WTC11 (cell line): Measurements from ENCODE around the gene KLHDC8A. TPM values are rescaled to one million over a fixed set of nuclear protein-coding genes. Genes with fewer than 3 reads are reported as not detected.

Source experiments
- ATAC-seq: fragments of 200-7000 bp; cut with Tn5 transposase; 2 replicates; pipeline ENCODE4 v1.10.0; 2021; ENCODE audit warnings: mild to moderate bottlenecking, moderate library complexity
- CTCF ChIA-PET: fragments of 300-600 bp; sonication (Branson Sonifier 250); formaldehyde crosslinking; loops from one replicate; lab custom pipeline; 2021; ENCODE audit warnings: antibody characterized with exemption; lab: Charles Lee
- POLR2A ChIA-PET: fragments of 350-600 bp; sonication (Branson Sonifier 250); formaldehyde crosslinking; loops from one replicate; lab custom pipeline; 2021; ENCODE audit warnings: antibody characterized with exemption; lab: Charles Lee
- DNase-seq: peaks from one replicate; pipeline ENCODE4 v3.0.0; 2021; ENCODE audit warnings: low spot score
- H3K27ac Mint-ChIP-seq: 2 replicates; pipeline ENCODE4 v1.8.0; 2021; ENCODE audit warnings: mixed read lengths
- H3K27me3 Mint-ChIP-seq: 2 replicates; pipeline ENCODE4 v1.8.0; 2021; ENCODE audit warnings: low read depth, mild to moderate bottlenecking, moderate library complexity, mixed read lengths
- H3K36me3 Mint-ChIP-seq: 2 replicates; pipeline ENCODE4 v1.8.0; 2021; ENCODE audit warnings: mixed read lengths
- H3K4me1 Mint-ChIP-seq: 2 replicates; pipeline ENCODE4 v1.8.0; 2022; ENCODE audit warnings: mixed read lengths
- H3K4me3 Mint-ChIP-seq: 2 replicates; pipeline ENCODE4 v1.8.0; 2021; ENCODE audit warnings: mild to moderate bottlenecking, moderate library complexity, mixed read lengths
- H3K9me3 Mint-ChIP-seq: 2 replicates; pipeline ENCODE4 v1.8.0; 2021; ENCODE audit warnings: mixed read lengths
- CBFB ChIP-seq: sonication (generic); formaldehyde crosslinking; IDR thresholded peaks from 2 replicates; pipeline ENCODE4 v1.8.1; 2022; ENCODE audit warnings: mild to moderate bottlenecking, low read depth, missing genetic modification reagents
- CDX4 ChIP-seq: fragments of 250-450 bp; sonication (Bioruptor Pico); IDR thresholded peaks from 2 replicates; pipeline ENCODE4 v1.9.0; 2021; ENCODE audit warnings: moderate library complexity, mild to moderate bottlenecking, inconsistent platforms, borderline replicate concordance
- ERG ChIP-seq: fragments of 250-450 bp; sonication (Bioruptor Pico); IDR thresholded peaks from 2 replicates; pipeline ENCODE4 v1.8.0; 2021; ENCODE audit warnings: mild to moderate bottlenecking
- ESRRA ChIP-seq: sonication (generic); formaldehyde crosslinking; IDR thresholded peaks from 2 replicates; pipeline ENCODE4 v1.8.1; 2022; ENCODE audit warnings: mild to moderate bottlenecking, missing genetic modification reagents, borderline replicate concordance
- HMGXB4 ChIP-seq: sonication (generic); formaldehyde crosslinking; IDR thresholded peaks from 2 replicates; pipeline ENCODE4 v1.8.1; 2023; ENCODE audit warnings: mild to moderate bottlenecking, moderate library complexity, missing genetic modification reagents
- KAT7 ChIP-seq: sonication (generic); formaldehyde crosslinking; IDR thresholded peaks from 2 replicates; pipeline ENCODE4 v1.8.1; 2023; ENCODE audit warnings: missing genetic modification reagents, mild to moderate bottlenecking, borderline replicate concordance
- MAX ChIP-seq: sonication (generic); formaldehyde crosslinking; IDR thresholded peaks from 2 replicates; pipeline ENCODE4 v1.8.0; 2022; ENCODE audit warnings: mild to moderate bottlenecking, missing genetic modification reagents
- OVOL2 ChIP-seq: fragments of 250-450 bp; sonication (Bioruptor Pico); IDR thresholded peaks from 2 replicates; pipeline ENCODE4 v1.9.0; 2021; ENCODE audit warnings: mild to moderate bottlenecking, borderline replicate concordance
- TP53 ChIP-seq: sonication (generic); formaldehyde crosslinking; IDR thresholded peaks from 2 replicates; pipeline ENCODE4 v1.8.1; 2023; ENCODE audit warnings: mild to moderate bottlenecking, missing genetic modification reagents
- ZNF138 ChIP-seq: sonication (generic); formaldehyde crosslinking; conservative IDR thresholded peaks from 2 replicates; pipeline ENCODE4 v1.8.1; 2022; ENCODE audit warnings: mild to moderate bottlenecking, moderate library complexity, missing genetic modification reagents
- ZNF317 ChIP-seq: sonication (generic); formaldehyde crosslinking; IDR thresholded peaks from 2 replicates; pipeline ENCODE4 v1.8.1; 2023; ENCODE audit warnings: low read depth, mild to moderate bottlenecking, moderate library complexity, missing genetic modification reagents, borderline replicate concordance
- ZNF396 ChIP-seq: fragments of 250-450 bp; sonication (Bioruptor Pico); IDR thresholded peaks from 2 replicates; pipeline ENCODE4 v1.8.0; 2021; ENCODE audit warnings: mild to moderate bottlenecking, moderate library complexity, borderline replicate concordance
- ZNF425 ChIP-seq: fragments of 250-450 bp; sonication (Bioruptor Pico); conservative IDR thresholded peaks from 2 replicates; pipeline ENCODE4 v1.9.0; 2021; ENCODE audit warnings: mild to moderate bottlenecking
- total RNA-seq: library from RNA; stranded (reverse); gene quantifications from 3 replicates; pipeline ENCODE4 v1.2.3, GENCODE V29; 2021
- TF ChIP-seq, protein P1 (sequence below): sonication (generic); formaldehyde crosslinking; IDR thresholded peaks from 2 replicates; pipeline ENCODE4 v1.8.0; 2022; ENCODE audit warnings: mild to moderate bottlenecking, missing genetic modification reagents
- TF ChIP-seq, protein P2 (sequence below): sonication (generic); formaldehyde crosslinking; IDR thresholded peaks from 2 replicates; pipeline ENCODE4 v1.8.0; 2023; ENCODE audit warnings: missing genetic modification reagents
- TF ChIP-seq, protein P3 (sequence below): sonication (generic); formaldehyde crosslinking; conservative IDR thresholded peaks from 2 replicates; pipeline ENCODE4 v1.8.1; 2023; ENCODE audit warnings: mild to moderate bottlenecking, low read depth, missing genetic modification reagents, moderate library complexity
- TF ChIP-seq, protein P4 (sequence below): sonication (generic); formaldehyde crosslinking; IDR thresholded peaks from 2 replicates; pipeline ENCODE4 v1.8.0; 2022; ENCODE audit warnings: mild to moderate bottlenecking, missing genetic modification reagents

The KLHDC8A gene
- total RNA-seq, 1 experiment from 2014 or later, result 1.7 TPM

DNA sequence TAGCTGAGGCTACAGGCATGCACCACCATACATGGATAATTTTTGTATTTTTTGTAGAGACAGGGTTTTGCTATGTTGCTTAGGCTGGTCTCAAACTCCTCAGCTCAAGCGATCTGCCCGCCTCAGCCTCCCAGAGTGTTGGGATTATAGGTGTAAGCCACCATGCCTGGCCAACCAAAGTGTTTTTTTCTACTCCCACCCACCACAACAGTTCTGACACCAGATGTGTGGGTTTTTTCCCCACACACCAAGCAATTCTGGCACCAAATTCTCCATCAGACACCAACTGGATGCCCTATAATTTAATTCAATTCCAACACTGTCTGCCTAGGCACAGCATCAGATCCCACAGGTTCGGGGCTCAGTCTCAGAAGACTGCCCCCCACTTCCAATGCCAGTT lies 20.6 kb upstream of the KLHDC8A start (continued):
- TF ChIP-seq KAT7 (CRISPR knock-in tag), result no peak
- TF ChIP-seq ERG (CRISPR knock-in tag), result no peak
- TF ChIP-seq ZNF425 (CRISPR knock-in tag), result no peak
- TF ChIP-seq TP53, result no peak
- no peak for TF ChIP-seq ZNF138 (CRISPR knock-in tag)
- TF ChIP-seq CBFB (CRISPR knock-in tag), result no peak
- TF ChIP-seq, protein P1, sequence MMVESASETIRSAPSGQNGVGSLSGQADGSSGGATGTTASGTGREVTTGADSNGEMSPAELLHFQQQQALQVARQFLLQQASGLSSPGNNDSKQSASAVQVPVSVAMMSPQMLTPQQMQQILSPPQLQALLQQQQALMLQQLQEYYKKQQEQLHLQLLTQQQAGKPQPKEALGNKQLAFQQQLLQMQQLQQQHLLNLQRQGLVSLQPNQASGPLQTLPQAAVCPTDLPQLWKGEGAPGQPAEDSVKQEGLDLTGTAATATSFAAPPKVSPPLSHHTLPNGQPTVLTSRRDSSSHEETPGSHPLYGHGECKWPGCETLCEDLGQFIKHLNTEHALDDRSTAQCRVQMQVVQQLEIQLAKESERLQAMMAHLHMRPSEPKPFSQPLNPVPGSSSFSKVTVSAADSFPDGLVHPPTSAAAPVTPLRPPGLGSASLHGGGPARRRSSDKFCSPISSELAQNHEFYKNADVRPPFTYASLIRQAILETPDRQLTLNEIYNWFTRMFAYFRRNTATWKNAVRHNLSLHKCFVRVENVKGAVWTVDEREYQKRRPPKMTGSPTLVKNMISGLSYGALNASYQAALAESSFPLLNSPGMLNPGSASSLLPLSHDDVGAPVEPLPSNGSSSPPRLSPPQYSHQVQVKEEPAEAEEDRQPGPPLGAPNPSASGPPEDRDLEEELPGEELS (CRISPR knock-in tag), result no peak
- TF ChIP-seq ESRRA (CRISPR knock-in tag), result no peak
- no peak for TF ChIP-seq CDX4 (CRISPR knock-in tag)
- TF ChIP-seq HMGXB4 (CRISPR knock-in tag), result no peak
- TF ChIP-seq, all 79 proteins: peak for 0

DNA sequence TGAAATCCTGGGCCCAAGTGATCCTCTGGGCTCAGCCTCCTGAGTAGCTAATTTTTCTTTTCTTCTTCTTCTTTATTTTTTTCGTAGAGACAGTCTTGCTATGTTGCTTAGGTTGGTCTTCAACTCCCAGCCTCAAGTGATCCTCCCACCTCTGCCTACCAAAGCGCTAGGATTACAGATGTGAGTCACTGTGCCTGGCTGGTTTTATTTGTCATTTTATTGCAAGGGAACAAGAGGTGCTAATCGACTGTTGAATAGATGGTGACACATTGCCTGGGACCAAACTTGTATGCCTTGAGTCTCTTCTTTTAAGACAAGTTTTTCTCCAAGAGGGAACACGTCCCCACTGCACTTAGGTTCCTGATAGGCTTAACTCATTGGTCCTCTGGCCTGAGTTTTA lies 20.0 kb upstream of the KLHDC8A start:
- peaks cover 44% of the 10 kb centered on the region for H3K4me1 Mint-ChIP-seq
- TF ChIP-seq, protein P2, sequence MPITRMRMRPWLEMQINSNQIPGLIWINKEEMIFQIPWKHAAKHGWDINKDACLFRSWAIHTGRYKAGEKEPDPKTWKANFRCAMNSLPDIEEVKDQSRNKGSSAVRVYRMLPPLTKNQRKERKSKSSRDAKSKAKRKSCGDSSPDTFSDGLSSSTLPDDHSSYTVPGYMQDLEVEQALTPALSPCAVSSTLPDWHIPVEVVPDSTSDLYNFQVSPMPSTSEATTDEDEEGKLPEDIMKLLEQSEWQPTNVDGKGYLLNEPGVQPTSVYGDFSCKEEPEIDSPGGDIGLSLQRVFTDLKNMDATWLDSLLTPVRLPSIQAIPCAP (CRISPR knock-in tag), result no peak
- TF ChIP-seq ZNF396 (CRISPR knock-in tag) (no peak), ZNF317 (CRISPR knock-in tag) (no peak), OVOL2 (CRISPR knock-in tag) (no peak), MAX (CRISPR knock-in tag) (no peak)
- TF ChIP-seq, protein P3, sequence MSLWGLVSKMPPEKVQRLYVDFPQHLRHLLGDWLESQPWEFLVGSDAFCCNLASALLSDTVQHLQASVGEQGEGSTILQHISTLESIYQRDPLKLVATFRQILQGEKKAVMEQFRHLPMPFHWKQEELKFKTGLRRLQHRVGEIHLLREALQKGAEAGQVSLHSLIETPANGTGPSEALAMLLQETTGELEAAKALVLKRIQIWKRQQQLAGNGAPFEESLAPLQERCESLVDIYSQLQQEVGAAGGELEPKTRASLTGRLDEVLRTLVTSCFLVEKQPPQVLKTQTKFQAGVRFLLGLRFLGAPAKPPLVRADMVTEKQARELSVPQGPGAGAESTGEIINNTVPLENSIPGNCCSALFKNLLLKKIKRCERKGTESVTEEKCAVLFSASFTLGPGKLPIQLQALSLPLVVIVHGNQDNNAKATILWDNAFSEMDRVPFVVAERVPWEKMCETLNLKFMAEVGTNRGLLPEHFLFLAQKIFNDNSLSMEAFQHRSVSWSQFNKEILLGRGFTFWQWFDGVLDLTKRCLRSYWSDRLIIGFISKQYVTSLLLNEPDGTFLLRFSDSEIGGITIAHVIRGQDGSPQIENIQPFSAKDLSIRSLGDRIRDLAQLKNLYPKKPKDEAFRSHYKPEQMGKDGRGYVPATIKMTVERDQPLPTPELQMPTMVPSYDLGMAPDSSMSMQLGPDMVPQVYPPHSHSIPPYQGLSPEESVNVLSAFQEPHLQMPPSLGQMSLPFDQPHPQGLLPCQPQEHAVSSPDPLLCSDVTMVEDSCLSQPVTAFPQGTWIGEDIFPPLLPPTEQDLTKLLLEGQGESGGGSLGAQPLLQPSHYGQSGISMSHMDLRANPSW, result no peak
- TF ChIP-seq, protein P4, sequence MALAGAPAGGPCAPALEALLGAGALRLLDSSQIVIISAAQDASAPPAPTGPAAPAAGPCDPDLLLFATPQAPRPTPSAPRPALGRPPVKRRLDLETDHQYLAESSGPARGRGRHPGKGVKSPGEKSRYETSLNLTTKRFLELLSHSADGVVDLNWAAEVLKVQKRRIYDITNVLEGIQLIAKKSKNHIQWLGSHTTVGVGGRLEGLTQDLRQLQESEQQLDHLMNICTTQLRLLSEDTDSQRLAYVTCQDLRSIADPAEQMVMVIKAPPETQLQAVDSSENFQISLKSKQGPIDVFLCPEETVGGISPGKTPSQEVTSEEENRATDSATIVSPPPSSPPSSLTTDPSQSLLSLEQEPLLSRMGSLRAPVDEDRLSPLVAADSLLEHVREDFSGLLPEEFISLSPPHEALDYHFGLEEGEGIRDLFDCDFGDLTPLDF (CRISPR knock-in tag), result no peak
- TF ChIP-seq, all 79 proteins: peak for 0
- CTCF ChIA-PET, result interaction anchor here (0.9 to 3.3 kb wide), 10 partner anchors 12 to 215 kb away, joined by 3 to 35 read pairs (median 6); no protein-coding TSS in a partner anchor
- no peaks in the 10 kb centered on the region for H3K9me3 Mint-ChIP-seq
- no peak overlapping the region; the same call in 1 of the 2 replicates for H3K27ac Mint-ChIP-seq
- no peak overlapping the region for H3K4me3 Mint-ChIP-seq
- no peaks in the 10 kb centered on the region for H3K36me3 Mint-ChIP-seq
- POLR2A ChIA-PET, result interaction anchor here (0.7 kb wide), 1 partner anchor 55 kb away, joined by 3 read pairs; no protein-coding TSS in a partner anchor
- H3K27me3 Mint-ChIP-seq, result no peaks in the 10 kb centered on the region
- DNase-seq, result no peak
- ATAC-seq, result no peak
